Dedifferentiated amniotic fluid mesenchymal stem cell (primary cell): ENCODE data around the gene KCNMA1.

ENCODE experiments used
- DNase-seq: peaks from one replicate; pipeline ENCODE4 v3.0.0-alpha.2; 2016; ENCODE audit errors: extremely low spot score

The KCNMA1 gene

GRCh38 chr10:77244286-77244685, 393.3 kb downstream of the KCNMA1 start:
- DNase-seq = no peak

- DNase-seq = no peak
Observed at GRCh38 chr10:77241350-77241725, 396.3 kb downstream of the KCNMA1 start.

GRCh38 chr10:77240706-77241349, 396.8 kb downstream of the KCNMA1 start:
- no peak for DNase-seq

DNA sequence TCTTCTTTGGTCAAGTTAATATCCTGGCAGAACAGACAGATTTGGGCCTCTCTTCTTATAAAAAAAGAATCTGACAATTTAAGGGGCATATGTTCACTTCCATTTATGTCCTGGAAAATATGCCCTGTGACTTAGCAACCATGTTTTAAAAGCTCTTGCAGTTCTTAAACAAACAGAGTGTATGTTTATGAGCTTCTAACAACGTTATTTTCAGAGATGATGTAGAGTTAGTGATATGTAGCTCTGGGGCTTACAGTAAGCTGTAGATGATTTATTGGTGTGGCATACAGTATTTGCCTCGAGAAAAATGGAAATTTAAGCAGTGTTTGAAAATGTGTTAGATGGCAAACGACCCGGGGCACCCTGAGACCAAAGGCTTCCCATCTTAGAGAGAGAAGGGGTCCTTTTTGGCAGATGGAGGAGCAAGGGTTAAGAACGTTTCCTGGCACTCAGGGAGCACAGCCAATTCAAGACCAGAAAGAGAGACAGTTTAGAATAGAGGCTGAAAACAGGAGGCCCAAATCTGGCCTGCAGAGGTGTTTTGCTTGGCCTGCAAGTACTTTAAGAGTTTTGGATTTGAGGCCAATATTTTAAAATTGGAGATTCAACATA, 397.5 kb downstream of the KCNMA1 start:
- no peak for DNase-seq

GRCh38 chr10:77237120-77237519, 400.5 kb downstream of the KCNMA1 start:
- no peak for DNase-seq

GRCh38 chr10:77236700-77237099, 400.9 kb downstream of the KCNMA1 start:
- peak; percentile 27 for DNase-seq

GRCh38 chr10:77236029-77236428, 401.6 kb downstream of the KCNMA1 start:
- no peak for DNase-seq

- no peak for DNase-seq
Observed at GRCh38 chr10:77234599-77234998, 403.0 kb downstream of the KCNMA1 start.

DNA sequence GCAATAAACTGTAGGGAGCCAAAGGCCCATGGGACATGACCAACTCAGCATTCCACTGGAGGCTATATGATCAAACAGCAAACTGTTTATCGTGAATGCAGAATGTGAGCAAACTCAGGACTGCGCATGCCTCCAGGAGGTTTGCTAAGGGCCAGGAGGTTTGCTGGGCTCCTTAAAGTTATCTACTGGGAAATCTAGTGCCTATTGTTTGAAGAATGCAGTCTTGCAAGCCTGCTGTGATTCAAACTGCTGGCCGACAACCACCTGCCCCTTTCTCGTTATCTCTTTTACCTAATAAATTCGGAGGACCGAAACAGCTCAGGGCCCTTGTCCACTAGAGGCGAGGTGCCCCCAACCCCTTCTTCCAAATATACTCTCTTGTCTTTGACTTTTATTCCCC, 404.1 kb downstream of the KCNMA1 start:
- DNase-seq = no peak

- DNase-seq = no peak
Observed at GRCh38 chr10:77231884-77232610, 405.6 kb downstream of the KCNMA1 start.

DNA sequence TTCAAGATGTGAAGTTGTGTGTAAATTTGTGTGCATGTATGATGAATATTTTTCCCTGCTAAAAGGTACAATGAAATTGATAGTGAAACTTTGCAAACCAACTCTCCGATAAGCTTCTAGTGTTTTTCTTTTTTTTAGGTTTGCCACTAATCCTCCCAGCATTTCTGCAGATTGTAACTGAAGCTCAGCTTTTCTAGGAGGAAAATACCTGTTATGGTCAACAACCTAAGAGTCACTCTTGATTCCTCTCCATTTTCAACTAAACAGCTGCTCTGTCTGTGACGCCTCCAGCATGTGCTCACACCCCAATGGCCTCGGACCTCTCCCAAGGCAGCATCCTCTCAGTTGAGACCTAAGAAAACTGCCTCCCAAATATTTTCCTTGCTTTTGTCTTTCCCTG, 406.2 kb downstream of the KCNMA1 start:
- DNase-seq = no peak

DNA sequence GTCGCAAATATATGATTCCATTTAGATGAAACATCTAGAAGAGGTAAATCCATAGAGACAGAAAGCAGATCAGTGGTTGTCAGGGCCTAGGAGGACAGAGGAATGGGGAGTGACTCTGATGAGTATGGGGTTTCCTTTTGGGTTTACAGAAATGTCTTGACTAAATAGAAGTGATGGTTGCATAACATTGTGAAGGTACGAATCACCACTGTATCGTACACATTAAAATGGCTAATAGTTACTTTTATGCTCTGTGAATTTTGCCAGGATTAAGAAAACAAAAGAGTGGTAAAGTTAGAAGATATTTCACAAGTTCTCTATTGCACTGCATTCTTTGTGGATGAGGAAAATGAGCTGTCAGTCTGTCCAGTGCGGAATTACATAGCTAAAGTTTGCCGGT, 407.4 kb downstream of the KCNMA1 start:
- peak; percentile 51 for DNase-seq

DNA sequence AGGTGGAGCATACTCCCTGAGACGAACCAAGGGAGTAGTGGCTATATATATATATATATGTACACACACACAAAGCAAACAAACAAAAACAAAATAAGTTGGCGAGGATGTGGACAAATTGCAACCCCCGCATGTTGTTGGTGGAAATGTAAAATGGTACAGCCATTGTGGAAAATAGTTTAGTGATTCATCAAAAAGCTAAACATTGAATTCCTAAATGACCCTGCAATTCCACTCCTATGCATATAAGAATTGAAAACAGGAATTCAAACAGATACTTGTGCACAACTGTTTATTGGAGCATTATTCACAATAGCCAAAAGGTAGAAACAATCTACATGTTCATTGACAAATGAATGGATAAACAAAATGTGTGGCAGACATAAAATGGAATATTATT, 407.9 kb downstream of the KCNMA1 start:
- no peak for DNase-seq

- no peak for DNase-seq
Observed at GRCh38 chr10:77228559-77228958, 409.0 kb downstream of the KCNMA1 start.

DNA sequence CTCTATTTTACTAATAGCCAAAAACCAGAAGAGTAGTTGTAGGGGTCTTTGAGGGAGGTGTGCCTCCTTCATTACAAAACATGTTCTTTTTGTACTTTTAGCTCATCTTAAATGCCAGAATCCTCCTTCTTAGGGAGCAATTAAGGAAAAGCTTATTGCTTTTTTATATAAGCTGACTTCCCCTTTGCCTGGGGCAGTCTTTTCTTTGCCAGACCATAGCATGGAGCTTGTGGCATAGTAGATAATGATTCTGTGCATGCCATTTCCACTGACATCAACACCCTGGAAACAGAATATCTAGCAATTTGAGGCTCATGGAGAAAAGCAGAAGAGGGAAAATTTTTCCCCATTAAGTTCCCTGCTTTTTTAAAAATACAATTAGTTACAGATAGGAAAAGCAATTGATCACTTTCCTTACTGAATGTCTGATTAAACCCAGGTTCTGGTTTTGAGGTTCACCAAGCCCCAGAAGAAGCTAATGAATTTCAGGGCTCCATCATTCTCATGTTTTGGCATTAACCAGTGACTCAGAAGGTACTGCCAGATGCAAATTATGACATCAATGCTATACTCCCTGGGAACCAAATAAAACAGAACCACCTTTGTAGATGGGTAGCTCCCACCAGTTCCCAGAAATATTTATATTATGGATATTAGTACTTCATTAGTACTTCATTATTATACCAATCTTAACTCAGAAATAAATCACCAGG, 410.6 kb downstream of the KCNMA1 start:
- peak; percentile 57 for DNase-seq

DNA sequence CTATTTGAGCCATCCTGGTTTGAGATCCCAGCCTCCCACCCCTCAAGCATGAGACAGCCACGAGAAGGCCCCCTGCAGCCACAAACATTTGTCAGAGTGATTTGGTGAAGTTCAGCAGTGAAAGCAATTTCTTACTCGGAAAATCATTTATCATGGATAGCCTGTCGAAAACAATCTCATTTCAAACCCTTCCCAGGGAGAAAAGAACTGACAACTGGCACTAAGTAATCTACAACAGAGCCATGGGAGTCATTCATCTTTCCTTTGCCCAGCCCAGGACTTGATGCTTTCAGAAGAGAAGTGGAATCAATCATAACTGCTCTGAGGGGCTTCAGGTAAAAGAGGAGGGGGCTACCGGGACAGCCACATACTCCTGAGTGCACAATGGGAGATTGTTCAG, 411.2 kb downstream of the KCNMA1 start:
- DNase-seq = no peak

- no peak for DNase-seq
Observed at GRCh38 chr10:77226020-77226419, 411.6 kb downstream of the KCNMA1 start.

DNA sequence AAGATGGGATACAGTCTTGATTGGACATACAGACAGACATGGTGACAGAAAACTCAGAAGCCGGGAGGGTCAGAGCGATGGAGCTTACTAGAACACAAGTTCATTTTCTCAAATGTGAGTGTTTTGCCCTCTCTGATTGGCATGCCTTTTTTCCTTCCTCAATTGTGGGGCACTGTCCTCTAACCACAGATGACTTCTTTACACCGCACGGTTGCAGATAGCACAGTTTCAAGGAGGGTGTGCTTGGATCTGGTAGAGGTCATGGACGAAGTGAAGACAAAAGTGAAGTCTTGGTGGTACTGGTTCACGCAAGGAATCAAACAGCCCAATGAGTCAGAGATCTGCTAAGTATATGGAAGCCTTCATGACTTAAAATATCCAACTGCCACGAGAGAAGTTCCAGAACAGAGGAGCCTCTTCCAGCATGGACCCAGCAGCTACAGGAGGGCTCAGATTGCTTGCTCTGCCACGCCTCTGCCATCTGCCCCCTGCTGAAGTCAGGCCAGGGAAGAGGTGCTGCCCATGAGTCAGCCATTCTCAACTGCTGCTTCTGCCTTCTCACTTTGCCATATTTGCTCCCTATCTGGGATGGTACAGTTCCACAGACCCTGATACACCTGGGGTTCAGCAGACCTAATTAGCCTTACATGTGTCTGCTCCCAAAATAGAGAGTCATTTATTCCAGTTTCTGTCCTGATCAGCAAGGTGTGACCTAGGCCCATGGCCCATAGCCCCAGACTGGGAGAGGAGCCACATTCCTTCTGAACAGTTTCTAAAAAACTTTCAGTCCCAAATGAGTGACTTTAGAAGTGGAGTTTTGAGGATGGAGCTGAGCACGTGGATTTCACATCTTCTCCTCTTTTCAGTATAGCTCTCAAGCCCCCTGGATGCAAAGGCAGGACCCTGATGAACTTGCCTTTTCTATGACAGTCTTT, 413.8 kb downstream of the KCNMA1 start:
- no peak for DNase-seq

DNA sequence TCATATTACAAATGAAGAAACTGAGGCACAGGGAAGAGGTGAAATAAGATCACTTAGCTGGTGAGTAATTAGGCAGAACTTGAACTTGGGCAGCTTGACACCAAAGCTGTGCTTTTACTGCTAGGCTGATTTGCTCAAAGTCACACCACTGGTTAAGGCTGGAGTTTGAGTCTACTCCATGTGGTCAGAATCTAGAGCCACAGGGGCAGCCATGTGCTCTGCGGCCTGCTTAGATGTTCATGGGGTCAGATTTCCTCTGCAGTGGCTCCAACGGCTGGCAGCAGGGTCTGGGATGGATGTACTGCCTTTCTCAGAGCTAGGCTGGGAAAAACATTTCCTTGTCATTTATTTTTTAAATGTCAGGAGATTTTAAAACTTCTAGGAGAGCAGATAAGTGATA, 417.5 kb downstream of the KCNMA1 start:
- no peak for DNase-seq

GRCh38 chr10:77219046-77219445, 418.6 kb downstream of the KCNMA1 start:
- no peak for DNase-seq

DNA sequence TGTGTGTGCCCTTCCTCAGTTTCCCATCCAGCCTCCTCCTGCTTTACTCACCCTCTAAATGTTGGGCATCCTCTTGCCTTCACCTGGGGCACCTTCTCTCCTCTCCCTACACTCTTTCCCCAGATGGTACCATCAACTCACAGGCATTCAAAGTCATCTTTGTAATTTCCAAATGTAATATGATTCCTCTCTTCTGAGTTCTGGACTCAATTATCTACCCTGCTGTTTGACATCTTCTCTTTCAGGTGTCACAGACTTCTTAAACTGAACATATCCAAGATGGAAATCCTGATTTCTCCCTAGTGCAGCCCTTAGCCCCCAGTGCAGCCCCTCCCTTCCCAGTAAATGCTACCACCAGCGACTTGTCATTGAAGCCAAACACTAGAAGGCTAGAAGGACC, 422.8 kb downstream of the KCNMA1 start:
- no peak for DNase-seq

DNA sequence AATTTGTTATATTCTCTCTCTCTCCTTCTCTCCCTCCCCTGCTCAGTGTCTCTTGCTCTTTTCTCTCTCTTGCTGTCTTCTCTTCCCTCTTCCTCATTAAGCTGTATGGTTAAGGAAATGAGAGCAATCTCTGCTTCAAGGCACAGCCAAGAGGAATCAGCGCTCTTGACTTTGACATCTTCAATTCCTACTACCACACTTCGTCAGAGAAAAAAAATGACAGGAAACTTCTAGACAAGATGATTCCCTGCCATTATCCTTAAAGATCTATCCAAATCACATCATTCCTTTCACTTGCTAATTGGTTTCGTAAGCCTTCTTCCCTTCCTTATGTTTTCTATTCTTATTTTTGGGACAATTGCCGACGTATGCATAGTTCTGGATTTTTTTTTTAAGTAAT, 425.0 kb downstream of the KCNMA1 start:
- no peak for DNase-seq
